IPS-18a (cell line): Measurements from ENCODE around the gene DOCK10.

Experiments
- H3K27ac ChIP-seq: one replicate; pipeline ENCODE4 v1.5.1; 2013; ENCODE audit warnings: low read length
- H3K27me3 ChIP-seq: one replicate; pipeline ENCODE4 v1.6.1; 2013; ENCODE audit warnings: mild to moderate bottlenecking, low read length; ENCODE audit not compliant: control insufficient read depth, insufficient read depth
- H3K36me3 ChIP-seq: one replicate; pipeline ENCODE4 v1.6.1; 2013; ENCODE audit warnings: low read depth, low read length; ENCODE audit not compliant: control insufficient read depth
- H3K4me1 ChIP-seq: one replicate; pipeline ENCODE4 v1.6.1; 2013; ENCODE audit warnings: low read depth, low read length; ENCODE audit not compliant: control insufficient read depth
- H3K4me3 ChIP-seq: one replicate; pipeline ENCODE4 v1.5.1; 2013; ENCODE audit warnings: low read length
- H3K9ac ChIP-seq: one replicate; pipeline ENCODE4 v1.6.1; 2013; ENCODE audit warnings: mild to moderate bottlenecking, low read length, moderate library complexity
- H3K9me3 ChIP-seq: one replicate; pipeline ENCODE4 v1.6.1; 2013; ENCODE audit warnings: low read depth, low read length; ENCODE audit not compliant: control insufficient read depth

DOCK10 gene

GRCh38 chr2:224775647-224776046, 266.6 kb downstream of the DOCK10 start:
- Histone ChIP-seq H3K27ac (no peak overlapping the region), H3K9ac (no peak overlapping the region), H3K4me3 (no peak overlapping the region), H3K36me3 (no peaks in the 10 kb centered on the region), H3K27me3 (no peaks in the 10 kb centered on the region), H3K9me3 (no peaks in the 10 kb centered on the region), H3K4me1 (peaks cover 4% of the 10 kb centered on the region)

- H3K4me3 ChIP-seq: no peak overlapping the region
- no peaks in the 10 kb centered on the region for H3K36me3 ChIP-seq
- no peak overlapping the region for H3K27ac ChIP-seq
These were observed 267.5 kb downstream of the DOCK10 start for GRCh38 chr2:224774735-224775134.

GRCh38 chr2:224772494-224772893, 269.8 kb downstream of the DOCK10 start:
- Histone ChIP-seq H3K27me3 (no peaks in the 10 kb centered on the region), H3K36me3 (no peaks in the 10 kb centered on the region), H3K9me3 (no peaks in the 10 kb centered on the region), H3K9ac (no peak overlapping the region), H3K4me3 (no peak overlapping the region), H3K27ac (no peak overlapping the region), H3K4me1 (peaks cover 2% of the 10 kb centered on the region)

More at GRCh38 chr2:224774735-224775134, 267.5 kb downstream of the DOCK10 start:
- Histone ChIP-seq H3K27me3 (no peaks in the 10 kb centered on the region), H3K4me1 (peaks cover 4% of the 10 kb centered on the region), H3K9ac (no peak overlapping the region), H3K9me3 (no peaks in the 10 kb centered on the region)

GRCh38 chr2:224769489-224769888, 272.8 kb downstream of the DOCK10 start:
- Histone ChIP-seq H3K9me3 (no peaks in the 10 kb centered on the region), H3K4me3 (no peak overlapping the region), H3K4me1 (no peaks in the 10 kb centered on the region), H3K9ac (no peak overlapping the region), H3K27me3 (no peaks in the 10 kb centered on the region), H3K27ac (no peak overlapping the region), H3K36me3 (no peaks in the 10 kb centered on the region)

GRCh38 chr2:224764565-224765236, 277.6 kb downstream of the DOCK10 start:
- Histone ChIP-seq H3K4me1 (no peaks in the 10 kb centered on the region), H3K9me3 (peaks cover 1% of the 10 kb centered on the region), H3K4me3 (no peak overlapping the region), H3K27ac (no peak overlapping the region), H3K36me3 (no peaks in the 10 kb centered on the region), H3K9ac (no peak overlapping the region), H3K27me3 (no peaks in the 10 kb centered on the region)

- H3K9me3 ChIP-seq: peaks cover 22% of the 10 kb centered on the region
- H3K4me3 ChIP-seq: no peak overlapping the region
- H3K36me3 ChIP-seq: no peaks in the 10 kb centered on the region
- H3K4me1 ChIP-seq: no peaks in the 10 kb centered on the region
- no peak overlapping the region for H3K27ac ChIP-seq
- H3K9ac ChIP-seq: no peak overlapping the region
- H3K27me3 ChIP-seq: no peaks in the 10 kb centered on the region
These were observed 284.2 kb downstream of the DOCK10 start for GRCh38 chr2:224757934-224758548.

- H3K27me3 ChIP-seq: no peaks in the 10 kb centered on the region
- H3K27ac ChIP-seq: no peak overlapping the region
- H3K4me1 ChIP-seq: no peaks in the 10 kb centered on the region
- peaks cover 14% of the 10 kb centered on the region for H3K9me3 ChIP-seq
- no peaks in the 10 kb centered on the region for H3K36me3 ChIP-seq
- H3K9ac ChIP-seq: no peak overlapping the region
- no peak overlapping the region for H3K4me3 ChIP-seq
These were observed 288.3 kb downstream of the DOCK10 start for GRCh38 chr2:224753743-224754540.

- Histone ChIP-seq H3K27me3 (no peaks in the 10 kb centered on the region), H3K4me3 (no peak overlapping the region)
These were observed 290.1 kb downstream of the DOCK10 start for GRCh38 chr2:224751996-224752698.

GRCh38 chr2:224749136-224749535, 293.1 kb downstream of the DOCK10 start:
- no peak overlapping the region for H3K27ac ChIP-seq
- no peaks in the 10 kb centered on the region for H3K36me3 ChIP-seq
- no peaks in the 10 kb centered on the region for H3K9me3 ChIP-seq
- H3K9ac ChIP-seq: no peak overlapping the region
- H3K4me3 ChIP-seq: no peak overlapping the region
- H3K4me1 ChIP-seq: no peaks in the 10 kb centered on the region
- no peaks in the 10 kb centered on the region for H3K27me3 ChIP-seq

More at GRCh38 chr2:224751996-224752698, 290.1 kb downstream of the DOCK10 start:
- Histone ChIP-seq H3K4me1 (no peaks in the 10 kb centered on the region), H3K36me3 (no peaks in the 10 kb centered on the region), H3K9ac (no peak overlapping the region), H3K9me3 (peaks cover 2% of the 10 kb centered on the region), H3K27ac (no peak overlapping the region)

- Histone ChIP-seq H3K36me3 (no peaks in the 10 kb centered on the region), H3K9me3 (no peaks in the 10 kb centered on the region), H3K27ac (no peak overlapping the region), H3K27me3 (no peaks in the 10 kb centered on the region), H3K4me1 (no peaks in the 10 kb centered on the region), H3K9ac (no peak overlapping the region), H3K4me3 (no peak overlapping the region)
These were observed 294.5 kb downstream of the DOCK10 start for GRCh38 chr2:224747765-224748164.

- H3K9me3 ChIP-seq: peaks cover 9% of the 10 kb centered on the region
These were observed 306.0 kb downstream of the DOCK10 start for GRCh38 chr2:224736227-224736626.

More at GRCh38 chr2:224736227-224736626, 306.0 kb downstream of the DOCK10 start:
- no peaks in the 10 kb centered on the region for H3K36me3 ChIP-seq
- no peaks in the 10 kb centered on the region for H3K27me3 ChIP-seq
- no peak overlapping the region for H3K9ac ChIP-seq
- H3K4me1 ChIP-seq: no peaks in the 10 kb centered on the region
- no peak overlapping the region for H3K4me3 ChIP-seq
- H3K27ac ChIP-seq: no peak overlapping the region
